Measurements from ENCODE around the gene RGS3. TPM values are rescaled to one million over a fixed set of nuclear protein-coding genes. Genes with fewer than 3 reads are reported as not detected.

RGS3 gene
- total and polyA plus RNA-seq, 2 of the 13 experiments (the other 11 are each of a cell fraction or from before 2014, with no cell fraction given) = 17.1 to 28.8 TPM

GRCh38 chr9:113540466-113540865 lies 76.9 kb downstream of the RGS3 start (continued):
- TF ChIP-seq XRCC5 (optimal IDR thresholded peaks at IDR 0.05; ENCODE audit: low read length) (no peak), PRMT3 (CRISPR knock-in tag; IDR thresholded peaks at IDR 0.05; ENCODE audit: borderline replicate concordance, low read depth) (no peak), CREB3 (CRISPR knock-in tag; IDR thresholded peaks at IDR 0.05) (no peak), ZNF33B (CRISPR knock-in tag; IDR thresholded peaks at IDR 0.05) (no peak), ZNF788 (CRISPR knock-in tag; IDR thresholded peaks at IDR 0.05; ENCODE audit: borderline replicate concordance) (no peak), IRF2 (CRISPR knock-in tag; IDR thresholded peaks at IDR 0.05) (no peak), ZNF782 (CRISPR knock-in tag; IDR thresholded peaks at IDR 0.05; ENCODE audit: borderline replicate concordance) (no peak), ZSCAN22 (CRISPR knock-in tag; IDR thresholded peaks at IDR 0.05) (no peak), ZNF383 (CRISPR knock-in tag; IDR thresholded peaks at IDR 0.05; ENCODE audit: borderline replicate concordance) (no peak), BCLAF1 (IDR thresholded peaks at IDR 0.05) (no peak), ISX (CRISPR knock-in tag; conservative IDR thresholded peaks at IDR 0.05) (no peak), ZNF598 (CRISPR knock-in tag; IDR thresholded peaks at IDR 0.05; ENCODE audit: borderline replicate concordance) (no peak)
